Caco-2 (cell line): Measurements from ENCODE around the gene LRIG3. TPM values are rescaled to one million over a fixed set of nuclear protein-coding genes. Genes with fewer than 3 reads are reported as not detected.
A peak's percentile ranks its signal among the peaks of the same experiment; 100 is the strongest.

Source experiments
- BruUV-seq: library from RNA; stranded (reverse); fragments of 400-500 nt; replicated peaks from 2 replicates; lab custom pipeline; 2021; lab: Mats Ljungman, UMichigan
- CTCF ChIA-PET: fragments of 300-600 bp; sonication (Branson Sonifier 250); formaldehyde crosslinking; loops from one replicate; lab custom pipeline; 2022; ENCODE audit warnings: antibody characterized with exemption; lab: Charles Lee
- POLR2A ChIA-PET: fragments of 300-600 bp; sonication (Branson Sonifier 250); formaldehyde crosslinking; loops from one replicate; lab custom pipeline; 2022; ENCODE audit warnings: antibody characterized with exemption; lab: Charles Lee
- DNase-seq, 2 experiments: peaks; one replicate each; pipeline versions ENCODE4 v3.0.0 to v3.0.0-alpha.2; 2020 to 2022
- H3K27me3 ChIP-seq: replicated peaks from 2 replicates; pipeline ENCODE4 v1.6.0; 2011; ENCODE audit warnings: low read length; ENCODE audit not compliant: control insufficient read depth, insufficient read depth
- H3K36me3 ChIP-seq: 2 replicates; pipeline ENCODE4 v1.5.1; 2011; ENCODE audit warnings: low read length; ENCODE audit not compliant: control insufficient read depth, insufficient read depth
- H3K4me1 ChIP-seq: fragments of 250-450 bp; sonication (Bioruptor Pico); 2 replicates; pipeline ENCODE4 v1.5.1; 2020; ENCODE audit warnings: mild to moderate bottlenecking
- H3K4me3 ChIP-seq: 2 replicates; pipeline ENCODE4 v1.5.1; 2011; ENCODE audit warnings: low read depth, mild to moderate bottlenecking, control low read depth, low read length
- H3K9me3 ChIP-seq: fragments of 250-450 bp; sonication (Bioruptor Pico); 2 replicates; pipeline ENCODE4 v1.5.1; 2020; ENCODE audit warnings: mild to moderate bottlenecking, moderate library complexity
- H3K27ac Mint-ChIP-seq: one replicate; pipeline ENCODE4 v1.8.0; 2022; ENCODE audit warnings: mixed read lengths; ENCODE audit not compliant: unreplicated experiment
- H3K27me3 Mint-ChIP-seq: one replicate; pipeline ENCODE4 v1.8.0; 2022; ENCODE audit warnings: mixed read lengths; ENCODE audit not compliant: insufficient read depth, unreplicated experiment
- H3K36me3 Mint-ChIP-seq: one replicate; pipeline ENCODE4 v1.8.0; 2022; ENCODE audit warnings: mild to moderate bottlenecking, mixed read lengths; ENCODE audit not compliant: insufficient read depth, unreplicated experiment
- H3K4me1 Mint-ChIP-seq: one replicate; pipeline ENCODE4 v1.8.0; 2022; ENCODE audit warnings: low read depth, mixed read lengths; ENCODE audit not compliant: unreplicated experiment
- H3K4me3 Mint-ChIP-seq: one replicate; pipeline ENCODE4 v1.8.0; 2022; ENCODE audit warnings: mild to moderate bottlenecking, moderate library complexity, mixed read lengths; ENCODE audit not compliant: unreplicated experiment
- H3K9me3 Mint-ChIP-seq: one replicate; pipeline ENCODE4 v1.8.0; 2022; ENCODE audit warnings: mixed read lengths; ENCODE audit not compliant: unreplicated experiment
- CTCF ChIP-seq, 2 experiments: fragments of 200-600 bp in 1 of 2; IDR thresholded peaks; 1 replicate in 1 of 2; 2 replicates in 1 of 2; pipeline versions ENCODE4 v1.5.1 to v1.8.0; 2011 to 2022; ENCODE audit warnings: antibody characterized with exemption in 1 of 2, control low read depth in 1 of 2, inconsistent platforms in 1 of 2, low read depth in 1 of 2, low read length in 1 of 2, mild to moderate bottlenecking in 1 of 2, moderate library complexity in 1 of 2; ENCODE audit not compliant: insufficient read depth in 1 of 2, severe bottlenecking in 1 of 2, unreplicated experiment in 1 of 2
- intact Hi-C: fragments of 100-400 bp; cut with micrococcal nuclease; formaldehyde crosslinking; loops from one replicate; pipeline ENCODE4 v1.10.0; 2022; ENCODE audit not compliant: unreplicated experiment
- total RNA-seq: library from RNA; stranded (reverse); gene quantifications from 2 replicates; pipeline ENCODE4 v1.2.3, GENCODE V29; 2022

The LRIG3 gene
- total RNA-seq, 1 experiment from 2014 or later = 19.1 TPM

DNA sequence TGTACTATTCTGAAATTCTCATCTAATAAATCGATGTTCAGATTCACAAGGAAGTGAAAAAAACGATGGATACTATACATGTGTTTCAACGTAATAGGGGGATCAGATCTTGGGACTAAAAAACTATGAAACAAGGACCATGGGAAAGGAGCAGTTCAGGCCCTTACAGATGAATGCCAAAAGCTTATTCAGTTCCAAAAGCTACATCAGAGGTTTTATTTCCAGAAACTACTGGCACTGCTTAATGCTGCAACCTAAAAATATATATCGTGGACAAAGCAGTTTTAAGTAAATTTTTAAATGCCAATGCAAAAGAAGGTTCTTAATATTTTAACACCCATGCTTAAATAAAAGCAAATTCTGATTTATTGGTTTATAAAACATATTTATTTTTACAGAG lies 38.5 kb downstream of the LRIG3 start:
- no TSS peak for BruUV-seq
- Histone ChIP-seq H3K4me1 (peaks cover 6% of the 10 kb centered on the region; the same call in 1 of the 2 replicates), H3K9me3 (no peaks in the 10 kb centered on the region), H3K36me3 (no peaks in the 10 kb centered on the region; the same call in 1 of the 2 replicates), H3K27me3 (no peaks in the 10 kb centered on the region), H3K4me3 (no peak overlapping the region)
- POLR2A ChIA-PET = no interaction called here
- CTCF ChIA-PET = no interaction called here
- no peaks in the 10 kb centered on the region for H3K27me3 Mint-ChIP-seq
- intact Hi-C loops = no loop called here
- H3K4me3 Mint-ChIP-seq = no peak overlapping the region
- no peak for DNase-seq
- H3K4me1 Mint-ChIP-seq = peaks cover 5% of the 10 kb centered on the region
- no peak for TF ChIP-seq CTCF (IDR thresholded peaks at IDR 0.05; ENCODE audit: insufficient read depth in 1 of 2, low read depth in 1 of 2, low read length in 1 of 2, severe bottlenecking in 1 of 2, unreplicated experiment in 1 of 2)
- H3K27ac Mint-ChIP-seq = no peak overlapping the region
- no peaks in the 10 kb centered on the region for H3K9me3 Mint-ChIP-seq
- H3K36me3 Mint-ChIP-seq = peaks cover 37% of the 10 kb centered on the region

DNA sequence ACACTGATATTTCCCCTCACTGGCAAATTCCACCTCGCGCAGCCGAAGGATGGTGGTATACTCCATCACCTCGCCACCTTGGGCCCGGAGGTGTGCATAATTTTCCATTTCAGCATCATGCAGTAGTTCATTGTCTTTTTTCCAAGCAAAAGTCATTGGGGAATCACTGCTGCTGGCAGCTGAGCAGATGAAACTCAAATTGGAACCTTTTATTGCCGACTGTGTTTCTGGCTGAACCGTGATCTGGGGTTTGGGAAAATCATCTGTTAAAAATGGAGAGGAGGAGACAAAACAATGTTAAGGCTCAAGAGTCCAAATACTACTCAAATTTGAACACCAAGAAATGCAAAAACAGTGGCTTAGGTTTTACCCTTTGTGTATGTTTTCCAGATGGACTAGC lies 39.7 kb downstream of the LRIG3 start:
- no TSS peak for BruUV-seq
- H3K27me3 Mint-ChIP-seq = no peaks in the 10 kb centered on the region
- no peaks in the 10 kb centered on the region; the same call in 1 of the 2 replicates for H3K36me3 ChIP-seq

GRCh38 chr12:58877243-58877743 lies 43.0 kb downstream of the LRIG3 start:
- no peaks in the 10 kb centered on the region for H3K27me3 ChIP-seq
- DNase-seq = peak in 1 of 2 experiments; percentile 24
- H3K4me3 ChIP-seq = no peak overlapping the region
- no peaks in the 10 kb centered on the region for H3K9me3 ChIP-seq
- Mint-ChIP-seq H3K36me3 (peaks cover 48% of the 10 kb centered on the region), H3K27me3 (no peaks in the 10 kb centered on the region), H3K4me1 (peaks cover 6% of the 10 kb centered on the region), H3K9me3 (no peaks in the 10 kb centered on the region), H3K4me3 (no peak overlapping the region), H3K27ac (no peak overlapping the region)
- TF ChIP-seq CTCF (IDR thresholded peaks at IDR 0.05; ENCODE audit: insufficient read depth in 1 of 2, low read depth in 1 of 2, low read length in 1 of 2, severe bottlenecking in 1 of 2, unreplicated experiment in 1 of 2) = no peak
- H3K4me1 ChIP-seq = peaks cover 6% of the 10 kb centered on the region; the same call in 1 of the 2 replicates
- POLR2A ChIA-PET = no interaction called here
- no TSS peak for BruUV-seq
- intact Hi-C loops = no loop called here
- H3K36me3 ChIP-seq = peaks cover 2% of the 10 kb centered on the region
- CTCF ChIA-PET = no interaction called here

More for the DNA sequence above, 39.7 kb downstream of the LRIG3 start:
- no peaks in the 10 kb centered on the region for H3K9me3 Mint-ChIP-seq
- Histone ChIP-seq H3K4me1 (peaks cover 6% of the 10 kb centered on the region; the same call in 1 of the 2 replicates), H3K27me3 (no peaks in the 10 kb centered on the region), H3K4me3 (no peak overlapping the region), H3K9me3 (no peaks in the 10 kb centered on the region)
- no peak overlapping the region for H3K27ac Mint-ChIP-seq
- H3K4me3 Mint-ChIP-seq = no peak overlapping the region
- no peak for TF ChIP-seq CTCF (IDR thresholded peaks at IDR 0.05; ENCODE audit: insufficient read depth in 1 of 2, low read depth in 1 of 2, low read length in 1 of 2, severe bottlenecking in 1 of 2, unreplicated experiment in 1 of 2)
- ChIA-PET CTCF (no interaction called here), POLR2A (no interaction called here)
- peaks cover 6% of the 10 kb centered on the region for H3K4me1 Mint-ChIP-seq
- intact Hi-C loops = no loop called here
- H3K36me3 Mint-ChIP-seq = peaks cover 37% of the 10 kb centered on the region
- no peak for DNase-seq
